Transverse colon (tissue), 4 donors: ENCODE measurements around the gene GOLGA8A.

ENCODE experiments used
- CTCF ChIP-seq, 5 experiments: fragments of 200-600 bp in 3 of 5; fragments of 450-650 bp in 2 of 5; sonication (generic) in 3 of 5; IDR thresholded peaks; 1 replicate in 2 of 5; 2 replicates in 3 of 5; pipeline ENCODE4 v1.5.1; 2016 to 2017; ENCODE audit warnings: antibody characterized with exemption in 5 of 5, inconsistent platforms in 3 of 5, mild to moderate bottlenecking in 2 of 5, moderate library complexity in 1 of 5
- POLR2A ChIP-seq: fragments of 450-650 bp; IDR thresholded peaks from one replicate; pipeline ENCODE4 v1.6.1; 2016; ENCODE audit warnings: antibody characterized with exemption, mild to moderate bottlenecking, moderate library complexity
- POLR2AphosphoS5 ChIP-seq, 3 donors: sonication (generic); formaldehyde crosslinking; IDR thresholded peaks; one replicate each; pipeline ENCODE4 v1.6.1; 2016; ENCODE audit warnings: antibody characterized with exemption in 3 of 3

GRCh38 chr15:34483644-34484043, 46.0 kb upstream of the GOLGA8A start:
- no peak for TF ChIP-seq POLR2A
- no peak for TF ChIP-seq CTCF (IDR thresholded peaks at IDR 0.05)
- TF ChIP-seq POLR2AphosphoS5 (IDR thresholded peaks at IDR 0.05) = no peak
